ENCODE results near the gene AAMDC.
"Not testable (repeated sequence)": the region's sequence is repeated elsewhere in the genome, so short reads cannot be mapped to it uniquely, and the experiment has no call there.

Gene AAMDC

DNA sequence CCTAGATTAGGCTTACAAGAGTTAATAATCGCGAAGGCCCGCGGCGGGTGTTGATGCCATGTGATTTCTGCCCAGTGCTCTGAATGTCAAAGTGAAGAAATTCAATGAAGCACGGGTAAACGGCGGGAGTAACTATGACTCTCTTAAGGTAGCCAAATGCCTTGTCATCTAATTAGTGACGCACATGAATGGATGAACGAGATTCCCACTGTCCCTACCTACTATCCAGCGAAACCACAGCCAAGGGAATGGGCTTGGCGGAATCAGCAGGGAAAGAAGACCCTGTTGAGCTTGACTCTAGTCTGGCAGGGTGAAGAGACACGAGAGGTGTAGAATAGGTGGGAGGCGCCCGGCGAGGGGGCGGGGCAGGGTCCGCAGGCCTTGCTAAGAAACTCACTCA is 65.5 kb downstream of the AAMDC start:
- DNase-seq (ENCODE audit: low spot score), result no peak

DNA sequence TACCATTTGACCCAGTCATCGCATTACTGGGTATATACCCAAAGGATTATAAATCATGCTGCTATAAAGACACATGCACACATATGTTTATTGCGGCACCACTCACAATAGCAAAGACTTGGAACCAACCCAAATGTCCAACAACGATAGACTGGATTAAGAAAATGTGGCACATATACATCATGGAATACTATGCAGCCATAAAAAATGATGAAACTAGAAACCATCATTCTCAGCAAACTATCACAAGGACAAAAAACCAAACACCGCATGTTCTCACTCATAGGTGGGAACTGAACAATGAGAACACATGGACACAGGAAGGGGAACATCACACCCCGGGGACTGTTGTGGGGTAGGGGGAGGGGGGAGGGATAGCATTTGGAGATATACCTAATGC is 68.1 kb downstream of the AAMDC start:
- not testable (repeated sequence) for DNase-seq (ENCODE audit: low spot score)

DNA sequence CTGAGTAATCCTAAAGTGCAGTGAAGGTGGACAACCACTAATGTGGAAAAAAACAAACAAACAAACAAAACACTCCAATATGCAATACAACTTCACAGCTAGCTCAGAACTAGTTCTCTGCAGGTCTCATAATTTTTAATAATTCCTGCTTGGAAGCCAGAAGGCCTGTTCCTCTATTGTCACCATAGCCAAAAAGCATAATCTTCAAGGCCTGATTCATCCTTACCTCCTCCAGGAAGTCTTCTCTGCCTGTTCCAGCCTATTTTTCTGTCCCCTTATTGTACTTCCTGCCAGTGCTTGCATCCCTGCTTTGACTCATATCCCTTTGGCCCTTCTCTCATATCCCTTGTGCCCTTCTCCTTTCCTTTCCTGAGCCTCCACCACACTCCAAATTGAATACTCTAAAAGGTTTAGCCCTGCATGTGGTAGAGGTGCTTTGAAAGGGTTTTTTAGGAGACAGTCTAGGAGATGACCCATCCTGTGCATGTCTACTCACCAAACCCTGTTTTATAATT is 69.2 kb downstream of the AAMDC start:
- DNase-seq (ENCODE audit: low spot score), result not testable (repeated sequence)

DNA sequence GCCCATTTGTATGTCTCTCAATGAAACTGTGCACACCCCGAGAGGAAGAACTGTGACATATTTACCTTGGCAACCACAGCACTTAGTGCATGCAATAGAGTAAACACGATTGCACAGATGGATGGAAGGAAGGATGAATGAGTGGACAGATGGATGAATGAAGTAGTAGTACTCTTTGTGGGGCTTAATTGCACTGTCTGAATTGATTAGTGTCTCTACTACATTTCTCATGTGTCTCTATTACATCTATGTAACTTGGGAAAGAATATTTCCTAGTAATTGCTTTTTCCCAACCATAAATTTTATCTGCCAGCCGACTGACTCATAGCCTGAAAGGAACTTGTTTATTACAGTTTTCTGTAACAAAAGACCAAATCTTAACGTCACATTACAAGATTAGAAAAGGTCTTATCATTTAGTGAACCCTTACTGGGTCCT is 69.7 kb downstream of the AAMDC start:
- not testable (repeated sequence) for DNase-seq (ENCODE audit: low spot score)

DNA sequence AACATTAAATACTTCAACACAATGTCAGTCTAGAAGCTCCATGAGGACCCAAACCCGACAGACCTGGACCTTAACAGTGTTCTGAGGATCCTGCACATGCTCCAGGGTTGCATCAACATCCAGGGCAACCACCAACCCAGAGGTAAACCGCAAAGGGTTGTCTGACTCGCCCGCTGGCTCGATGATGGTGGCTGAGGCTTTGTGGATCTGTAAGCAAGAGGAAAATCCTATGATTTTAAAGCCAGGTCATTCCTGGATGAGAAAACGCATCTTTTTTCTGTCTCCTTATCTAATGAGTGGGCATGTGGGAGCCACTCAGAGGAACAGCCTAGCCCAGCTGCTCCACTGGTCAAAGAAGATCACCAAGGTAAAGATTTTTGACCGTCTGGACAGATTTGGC is 70.3 kb downstream of the AAMDC start:
- not testable (repeated sequence) for DNase-seq (ENCODE audit: low spot score)

DNA sequence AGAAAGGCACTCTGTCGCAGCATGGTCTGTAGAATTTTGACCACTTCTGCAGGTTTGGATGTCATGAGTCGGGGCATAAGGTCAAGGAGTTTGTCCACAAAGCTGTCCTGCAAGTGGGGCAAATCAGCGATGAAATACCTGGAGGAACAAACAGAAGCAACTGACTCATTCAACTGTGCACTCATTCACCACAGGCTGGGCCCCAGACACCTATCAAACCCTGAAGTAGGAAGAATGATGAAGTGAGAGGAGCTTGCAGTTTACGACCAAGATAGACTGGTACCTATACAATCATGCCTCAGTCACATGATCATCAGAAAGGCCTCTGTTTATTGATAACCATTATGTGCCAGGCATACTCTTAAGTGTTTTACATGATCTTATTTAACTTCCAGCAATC is 70.8 kb downstream of the AAMDC start:
- not testable (repeated sequence) for DNase-seq (ENCODE audit: low spot score)

DNA sequence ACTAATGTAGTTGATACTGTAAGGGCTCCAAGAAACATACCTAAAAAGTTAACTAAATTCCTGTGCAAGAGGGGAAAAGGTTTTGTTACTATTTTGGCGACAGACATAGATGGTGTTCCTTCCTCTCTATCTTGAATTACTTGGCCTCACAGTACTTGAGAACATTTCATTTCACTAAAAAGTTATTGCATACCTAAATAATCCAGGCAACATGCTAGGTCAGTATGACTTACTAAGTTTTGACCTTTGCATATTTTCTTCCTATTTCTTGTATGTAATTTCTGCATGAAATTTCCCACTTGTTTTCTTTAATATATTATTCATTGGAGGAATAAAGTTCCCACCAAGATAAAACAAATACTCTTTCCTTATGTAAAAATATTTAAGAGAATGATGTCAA is 74.0 kb downstream of the AAMDC start:
- DNase-seq (ENCODE audit: low spot score), result not testable (repeated sequence)

DNA sequence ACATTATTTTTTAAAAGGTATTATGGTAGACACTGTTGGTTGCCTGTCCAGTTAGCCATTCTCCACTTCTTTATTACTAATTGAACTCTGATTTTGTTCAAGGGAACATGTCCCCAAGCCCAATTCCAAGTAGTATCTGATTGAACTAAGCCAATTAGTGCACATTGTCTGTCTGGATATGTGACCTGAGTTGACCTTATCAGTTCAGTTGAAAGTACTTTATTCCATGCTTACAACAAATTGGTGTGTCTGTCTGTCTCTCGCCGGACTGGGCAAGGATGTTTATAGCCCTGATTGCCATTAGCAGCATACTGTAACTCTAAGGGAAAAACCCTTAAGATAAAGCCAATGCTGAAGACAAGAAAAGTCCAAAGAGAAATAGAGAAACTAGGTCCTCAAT is 87.9 kb downstream of the AAMDC start:
- no peak for DNase-seq (ENCODE audit: low spot score)

DNA sequence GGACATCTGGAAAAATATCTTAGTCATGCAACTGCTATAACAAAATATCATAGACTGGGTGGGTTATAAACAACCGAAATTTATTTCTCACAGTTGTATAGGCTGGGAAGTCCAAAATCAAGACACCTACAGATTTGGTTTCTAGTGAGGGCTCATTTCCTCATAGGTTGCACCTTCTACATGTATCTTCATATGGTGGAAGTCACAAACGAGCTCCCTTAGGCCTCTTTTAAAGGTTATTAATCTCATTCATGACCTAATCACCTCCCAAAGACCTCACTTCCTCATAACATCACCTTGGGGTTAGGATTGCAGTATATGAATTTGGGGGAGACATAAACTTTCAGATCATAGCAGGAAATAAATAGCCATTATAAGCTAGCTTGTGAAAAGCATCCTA is 88.3 kb downstream of the AAMDC start:
- no peak for DNase-seq (ENCODE audit: low spot score)

DNA sequence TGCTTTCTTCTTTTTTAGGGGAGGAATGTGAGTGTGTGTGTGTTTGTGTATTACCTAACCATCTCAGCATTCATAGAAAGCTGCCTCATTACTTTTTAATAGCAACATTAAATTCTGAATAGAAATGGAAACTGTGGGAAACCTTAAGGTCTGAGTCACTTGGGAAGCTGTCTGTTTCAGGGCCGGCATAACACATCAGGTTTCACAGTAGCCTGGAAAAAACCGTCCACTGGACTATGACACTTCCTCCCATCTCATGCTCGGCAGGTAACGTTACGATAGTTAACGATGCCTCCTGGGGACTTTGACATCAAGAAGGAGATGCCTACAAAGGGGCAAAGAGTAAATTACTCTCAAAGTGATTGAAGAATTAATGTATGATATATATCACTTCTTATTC is 89.9 kb downstream of the AAMDC start:
- not testable (repeated sequence) for DNase-seq (ENCODE audit: low spot score)

DNA sequence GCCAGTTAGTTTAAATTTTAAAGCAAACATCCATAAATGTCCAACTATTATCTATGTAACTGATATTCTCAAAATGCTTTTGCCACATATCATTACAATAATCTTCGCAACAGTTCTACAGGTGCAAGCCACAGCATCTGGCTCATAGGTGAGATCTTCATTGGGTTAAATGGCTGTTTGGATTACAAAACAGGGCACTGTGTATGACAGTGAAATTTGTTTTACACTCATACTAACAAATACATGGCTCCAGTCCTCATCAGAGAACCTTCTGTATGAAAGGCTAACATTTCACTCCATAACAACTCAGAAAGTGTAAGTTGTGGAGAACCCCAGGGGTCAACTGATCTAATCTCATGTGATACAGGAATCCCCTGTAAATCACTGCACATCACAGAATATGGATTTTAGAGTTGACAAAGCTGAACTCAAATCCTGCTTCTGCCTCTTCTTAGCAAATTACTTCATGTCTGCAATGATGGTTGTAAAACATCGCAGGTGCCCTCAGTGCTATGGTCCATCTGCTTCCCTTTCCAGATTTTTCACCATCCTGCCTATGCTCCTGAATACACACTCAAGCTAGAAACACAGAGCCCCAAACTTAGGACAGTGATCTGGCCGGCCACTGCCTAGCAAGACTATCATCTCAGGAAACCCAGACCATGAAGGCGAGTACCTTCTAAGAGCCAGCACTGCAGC is 92.8 kb downstream of the AAMDC start:
- DNase-seq (ENCODE audit: low spot score), result not testable (repeated sequence)

DNA sequence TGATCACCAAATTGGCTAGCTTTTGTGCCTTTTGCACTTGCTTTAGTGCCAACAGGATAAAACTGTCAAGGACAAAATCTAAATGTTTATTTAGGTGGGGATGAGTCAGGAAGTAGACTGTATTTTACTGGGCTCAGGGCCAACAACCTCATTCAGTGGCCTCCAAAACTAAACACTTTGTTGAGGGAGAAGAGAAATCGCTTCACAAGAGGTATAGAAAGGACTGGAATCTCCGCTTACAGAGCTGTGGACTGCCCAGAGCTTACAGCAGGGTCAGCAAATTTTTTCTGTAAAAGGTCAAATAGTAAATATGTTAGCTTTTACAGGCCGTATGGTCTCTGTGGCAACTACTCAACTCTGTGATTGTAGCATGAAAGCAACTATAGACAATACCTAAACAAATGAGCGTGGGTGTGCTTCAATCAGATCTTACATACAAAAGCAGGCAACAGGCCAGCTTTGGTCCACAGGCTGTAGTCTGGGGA is 93.4 kb downstream of the AAMDC start:
- peak; percentile 22 for DNase-seq (ENCODE audit: low spot score)

DNA sequence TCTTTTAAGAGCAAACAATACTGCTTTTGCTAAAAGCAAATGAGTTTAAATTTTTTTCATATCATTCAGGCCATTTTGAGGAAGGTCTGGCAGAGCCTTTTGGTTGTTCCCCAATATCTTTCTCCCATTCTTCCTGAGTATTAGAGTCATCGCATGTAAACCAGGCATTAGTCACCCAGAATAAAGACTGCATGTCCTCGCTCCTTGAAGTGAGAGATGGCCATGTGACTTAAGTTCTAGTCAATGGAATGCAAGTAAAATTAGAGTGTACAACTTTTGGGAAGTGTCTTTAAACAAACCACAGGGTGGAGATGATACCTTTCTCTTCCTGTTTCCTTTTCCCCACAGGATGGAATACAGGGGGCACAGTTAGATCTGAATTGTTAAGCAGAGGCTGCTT is 96.8 kb downstream of the AAMDC start:
- not testable (repeated sequence) for DNase-seq (ENCODE audit: low spot score)
